Right atrium auricular region (tissue), 2 donors: ENCODE data around the gene LRMDA. TPM values are rescaled to one million over a fixed set of nuclear protein-coding genes. Genes with fewer than 3 reads are reported as not detected.

ENCODE experiments used
- DNase-seq: peaks from one replicate; pipeline ENCODE4 v3.0.0-alpha.2; 2019; ENCODE audit warnings: low spot score
- H3K27ac ChIP-seq, 2 donors: fragments of 200-600 bp; sonication (generic); 1 replicate in 1 of 2; 2 replicates in 1 of 2; pipeline ENCODE4 v1.5.1; 2016 to 2019
- H3K27me3 ChIP-seq, 2 donors: fragments of 200-600 bp; sonication (generic); one replicate each; pipeline versions ENCODE4 v1.5.1 to v1.6.0; 2017 to 2019
- H3K36me3 ChIP-seq: fragments of 200-600 bp; sonication (generic); one replicate; pipeline ENCODE4 v1.5.1; 2016
- H3K4me1 ChIP-seq, 2 donors: fragments of 200-600 bp; sonication (generic); one replicate each; pipeline versions ENCODE4 v1.5.1 to v1.6.0; 2017 to 2019
- H3K4me3 ChIP-seq, 2 donors: fragments of 200-600 bp; sonication (generic); 1 replicate in 1 of 2; 2 replicates in 1 of 2; pipeline ENCODE4 v1.5.1; 2017 to 2019; ENCODE audit warnings: mild to moderate bottlenecking in 1 of 2, moderate library complexity in 1 of 2
- H3K9me3 ChIP-seq, 2 donors: fragments of 200-600 bp; sonication (generic); one replicate each; pipeline ENCODE4 v1.5.1; 2019
- total RNA-seq, 2 donors: library from RNA; depleted of rRNA; stranded (reverse); fragments of >200 nt; gene quantifications; one replicate each; pipeline ENCODE4 v1.1.0, GENCODE V29; 2016
- TF ChIP-seq, protein P1 (sequence below), 2 donors: fragments of 200-600 bp; sonication (generic); IDR thresholded peaks; one replicate each; pipeline ENCODE4 v1.5.1; 2019; ENCODE audit warnings: antibody characterized with exemption in 2 of 2

LRMDA gene
- total RNA-seq, 2 donors from 2014 or later: 6.1 to 19.1 TPM

DNA sequence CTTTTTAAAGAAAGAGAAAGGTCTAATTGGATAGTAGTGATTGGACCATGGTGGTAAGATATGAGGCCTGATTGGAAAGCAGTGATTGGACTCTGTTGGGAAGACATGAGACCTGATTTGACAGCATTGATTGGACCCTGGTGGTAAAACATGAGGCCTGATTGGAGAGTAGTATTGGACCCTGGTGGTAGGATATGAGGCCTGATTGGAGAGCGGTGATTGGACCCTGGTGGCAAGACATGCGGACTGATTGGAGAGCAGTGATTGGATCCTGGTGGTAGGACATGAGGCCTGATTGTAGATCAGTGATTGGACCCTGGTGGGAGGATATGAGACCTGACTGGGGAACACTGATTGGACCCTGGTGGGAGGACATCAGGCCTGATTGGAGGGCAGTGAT, 444.3 kb downstream of the LRMDA start:
- DNase-seq: no peak
- Histone ChIP-seq H3K36me3 (no peaks in the 10 kb centered on the region), H3K9me3 (no peaks in the 10 kb centered on the region), H3K4me3 (no peak overlapping the region), H3K27ac (no peak overlapping the region), H3K4me1 (no peaks in the 10 kb centered on the region), H3K27me3 (no peaks in the 10 kb centered on the region)
- TF ChIP-seq, protein P1, sequence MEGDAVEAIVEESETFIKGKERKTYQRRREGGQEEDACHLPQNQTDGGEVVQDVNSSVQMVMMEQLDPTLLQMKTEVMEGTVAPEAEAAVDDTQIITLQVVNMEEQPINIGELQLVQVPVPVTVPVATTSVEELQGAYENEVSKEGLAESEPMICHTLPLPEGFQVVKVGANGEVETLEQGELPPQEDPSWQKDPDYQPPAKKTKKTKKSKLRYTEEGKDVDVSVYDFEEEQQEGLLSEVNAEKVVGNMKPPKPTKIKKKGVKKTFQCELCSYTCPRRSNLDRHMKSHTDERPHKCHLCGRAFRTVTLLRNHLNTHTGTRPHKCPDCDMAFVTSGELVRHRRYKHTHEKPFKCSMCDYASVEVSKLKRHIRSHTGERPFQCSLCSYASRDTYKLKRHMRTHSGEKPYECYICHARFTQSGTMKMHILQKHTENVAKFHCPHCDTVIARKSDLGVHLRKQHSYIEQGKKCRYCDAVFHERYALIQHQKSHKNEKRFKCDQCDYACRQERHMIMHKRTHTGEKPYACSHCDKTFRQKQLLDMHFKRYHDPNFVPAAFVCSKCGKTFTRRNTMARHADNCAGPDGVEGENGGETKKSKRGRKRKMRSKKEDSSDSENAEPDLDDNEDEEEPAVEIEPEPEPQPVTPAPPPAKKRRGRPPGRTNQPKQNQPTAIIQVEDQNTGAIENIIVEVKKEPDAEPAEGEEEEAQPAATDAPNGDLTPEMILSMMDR (IDR thresholded peaks at IDR 0.05): no peak

DNA sequence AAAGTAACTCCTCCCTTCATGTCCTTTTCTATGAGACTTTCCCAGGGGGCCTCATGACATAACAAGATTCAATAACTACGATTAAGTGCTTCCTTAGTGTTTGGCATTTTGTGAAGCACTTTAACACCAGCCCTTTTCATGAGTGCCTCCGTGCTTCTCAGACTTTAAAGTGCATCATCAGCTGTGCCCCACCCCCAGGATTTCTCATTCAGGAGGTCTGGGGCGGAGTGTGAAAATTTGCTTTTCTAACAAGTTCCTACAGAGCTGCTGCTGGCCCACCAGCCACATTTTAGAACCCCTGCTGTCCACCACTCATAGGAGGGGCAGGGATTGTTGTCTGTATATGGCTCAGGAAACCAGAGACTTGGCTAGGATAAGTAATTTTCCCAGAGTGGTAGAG, 445.3 kb downstream of the LRMDA start:
- H3K27ac ChIP-seq: no peak overlapping the region
- no peak for DNase-seq
- no peak overlapping the region for H3K4me3 ChIP-seq
- H3K9me3 ChIP-seq: no peaks in the 10 kb centered on the region
- H3K36me3 ChIP-seq: no peaks in the 10 kb centered on the region
- no peaks in the 10 kb centered on the region for H3K4me1 ChIP-seq
- TF ChIP-seq, protein P1 (IDR thresholded peaks at IDR 0.05): no peak
- no peaks in the 10 kb centered on the region for H3K27me3 ChIP-seq

DNA sequence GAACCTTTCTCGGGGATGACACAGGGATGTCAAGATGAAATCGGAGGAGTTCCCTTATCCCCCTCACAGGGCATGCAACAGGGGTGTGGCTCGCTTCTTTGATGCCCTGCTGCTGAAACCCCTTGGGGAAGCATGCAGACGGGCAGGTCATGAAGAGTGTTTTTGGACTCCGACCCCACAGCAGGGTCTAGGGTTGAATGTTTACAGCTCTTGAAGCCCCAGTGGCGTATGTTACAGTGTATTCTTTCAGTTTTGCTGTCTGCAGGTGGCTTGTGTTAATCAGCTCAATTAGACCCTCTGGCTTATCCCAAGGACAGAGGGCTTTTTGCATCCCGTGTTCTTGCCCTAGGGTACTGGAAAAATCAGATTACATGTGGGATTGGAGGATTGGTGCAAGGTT, 446.5 kb downstream of the LRMDA start:
- Histone ChIP-seq H3K4me1 (no peaks in the 10 kb centered on the region), H3K4me3 (no peak overlapping the region), H3K27me3 (no peaks in the 10 kb centered on the region), H3K9me3 (no peaks in the 10 kb centered on the region), H3K36me3 (no peaks in the 10 kb centered on the region), H3K27ac (no peak overlapping the region)
- no peak for DNase-seq
- TF ChIP-seq, protein P1 (IDR thresholded peaks at IDR 0.05): no peak

DNA sequence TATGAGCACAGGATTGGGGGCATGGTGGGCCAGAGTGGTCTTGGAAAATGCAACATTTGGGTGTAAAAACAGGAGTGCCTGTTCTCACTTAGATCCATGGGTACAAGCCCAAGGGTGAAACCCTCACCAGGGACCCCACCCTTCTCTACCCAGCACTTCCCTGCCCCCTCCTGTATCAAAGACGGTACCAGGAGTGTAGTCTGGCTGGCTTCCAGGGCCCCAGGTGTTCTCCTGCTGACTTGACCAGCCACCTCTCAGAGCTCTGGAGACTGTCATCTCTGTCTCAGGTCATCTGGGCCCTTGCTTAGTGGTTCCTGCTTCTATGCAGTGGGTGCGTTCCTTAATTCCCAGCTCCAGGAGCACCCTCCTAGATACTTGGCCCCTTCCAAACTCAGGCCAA, 447.2 kb downstream of the LRMDA start:
- TF ChIP-seq, protein P1 (IDR thresholded peaks at IDR 0.05): no peak
- Histone ChIP-seq H3K27me3 (no peaks in the 10 kb centered on the region), H3K4me1 (no peaks in the 10 kb centered on the region), H3K4me3 (no peak overlapping the region), H3K9me3 (no peaks in the 10 kb centered on the region), H3K36me3 (no peaks in the 10 kb centered on the region), H3K27ac (no peak overlapping the region)
- DNase-seq: no peak

DNA sequence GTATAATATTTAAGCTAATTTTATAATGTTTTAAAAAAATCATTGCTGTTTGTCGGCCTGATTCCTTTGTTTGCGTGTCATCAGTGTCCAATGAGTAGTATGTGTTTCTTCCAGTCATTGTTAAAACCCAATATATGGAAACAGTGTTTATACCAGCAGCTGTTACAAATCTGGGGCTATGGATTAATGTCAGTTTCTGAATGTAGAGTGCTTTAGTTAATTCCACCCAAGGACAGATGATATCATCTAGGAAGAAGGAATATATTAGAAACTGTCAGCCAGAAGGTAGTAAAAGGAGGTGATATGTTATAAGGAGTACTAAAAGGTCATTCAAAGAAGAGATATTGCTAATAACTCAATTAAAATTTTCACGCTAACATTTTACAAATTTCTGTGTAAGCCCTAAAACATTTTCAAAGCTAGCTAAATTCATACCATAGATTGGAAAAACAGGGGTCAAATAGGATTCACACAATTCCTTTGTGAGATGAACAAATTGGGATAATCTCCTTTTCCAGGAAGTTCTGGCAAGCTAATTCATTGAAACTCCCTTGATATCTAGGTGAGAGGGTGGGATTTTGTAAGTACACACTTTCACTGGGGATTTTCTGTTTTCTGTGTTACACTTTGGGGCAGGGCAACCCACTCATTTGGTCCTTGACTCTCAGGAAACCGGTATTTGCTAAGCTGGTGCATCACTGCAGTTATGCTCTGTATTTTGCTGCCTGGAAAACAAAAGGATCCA, 448.8 kb downstream of the LRMDA start:
- H3K9me3 ChIP-seq: no peaks in the 10 kb centered on the region
- no peaks in the 10 kb centered on the region for H3K27me3 ChIP-seq
- no peak overlapping the region for H3K4me3 ChIP-seq
- DNase-seq: no peak
- no peaks in the 10 kb centered on the region for H3K36me3 ChIP-seq
- H3K27ac ChIP-seq: no peak overlapping the region
- H3K4me1 ChIP-seq: no peaks in the 10 kb centered on the region
- TF ChIP-seq, protein P1 (IDR thresholded peaks at IDR 0.05): no peak
